Vagina (tissue), 2 donors: ENCODE results near the gene CERS2. TPM values are rescaled to one million over a fixed set of nuclear protein-coding genes. Genes with fewer than 3 reads are reported as not detected.

Experiments used
- DNase-seq, 2 donors: peaks; one replicate each; pipeline ENCODE4 v3.0.0-alpha.2; 2017; ENCODE audit errors: extremely low spot score in 2 of 2
- H3K27ac ChIP-seq: fragments of 200-600 bp; sonication (generic); one replicate; pipeline ENCODE4 v1.5.1; 2019
- H3K27me3 ChIP-seq: fragments of 200-600 bp; sonication (generic); one replicate; pipeline ENCODE4 v1.5.1; 2019
- H3K36me3 ChIP-seq, 2 donors: fragments of 200-600 bp; sonication (generic); one replicate each; pipeline ENCODE4 v1.5.1; 2017 to 2019
- H3K4me1 ChIP-seq: fragments of 200-600 bp; sonication (generic); one replicate; pipeline ENCODE4 v1.5.1; 2019
- H3K4me3 ChIP-seq, 2 donors: fragments of 200-600 bp; sonication (generic); 1 replicate in 1 of 2; 2 replicates in 1 of 2; pipeline ENCODE4 v1.5.1; 2016 to 2019
- H3K9me3 ChIP-seq: fragments of 200-600 bp; sonication (generic); one replicate; pipeline ENCODE4 v1.5.1; 2019
- CTCF ChIP-seq, 3 experiments: fragments of 450-650 bp in 2 of 3; fragments of 200-600 bp in 1 of 3; sonication (generic) in 1 of 3; IDR thresholded peaks; one replicate each; pipeline ENCODE4 v1.5.1; 2017 to 2019; ENCODE audit warnings: antibody characterized with exemption in 3 of 3, mild to moderate bottlenecking in 2 of 3, moderate library complexity in 2 of 3
- POLR2A ChIP-seq, 2 donors: fragments of 450-650 bp; IDR thresholded peaks; one replicate each; pipeline ENCODE4 v1.6.1; 2017; ENCODE audit warnings: antibody characterized with exemption in 2 of 2, mild to moderate bottlenecking in 2 of 2, moderate library complexity in 2 of 2
- POLR2AphosphoS5 ChIP-seq, 2 donors: sonication (generic); formaldehyde crosslinking; IDR thresholded peaks; one replicate each; pipeline ENCODE4 v1.9.0; 2017; ENCODE audit warnings: antibody characterized with exemption in 2 of 2, mild to moderate bottlenecking in 2 of 2, low read depth in 1 of 2; ENCODE audit not compliant: insufficient read depth in 1 of 2
- intact Hi-C: fragments of 100-400 bp; cut with DNase I; formaldehyde crosslinking; loops from one replicate; pipeline ENCODE4 v1.15.1; 2023
- total RNA-seq: library from RNA; depleted of rRNA; stranded (reverse); fragments of >200 nt; gene quantifications from one replicate; pipeline ENCODE4 v1.2.3, GENCODE V29; 2016

Gene CERS2
- total RNA-seq, 1 donor from 2014 or later = 86.4 TPM

- H3K27me3 ChIP-seq = no peaks in the 10 kb centered on the region
- TF ChIP-seq POLR2AphosphoS5 (IDR thresholded peaks at IDR 0.05; ENCODE audit: insufficient read depth in 1 of 2, low read depth in 1 of 2) (peak in 1 of 2 donors; percentile 53), CTCF (IDR thresholded peaks at IDR 0.05) (no peak)
- H3K4me3 ChIP-seq = peak overlapping the region; percentile 67 to 97
- DNase-seq = no peak
- intact Hi-C loops = no loop called here
- no peaks in the 10 kb centered on the region for H3K9me3 ChIP-seq
- H3K27ac ChIP-seq = peak overlapping the region; percentile 96
- H3K36me3 ChIP-seq = no peaks in the 10 kb centered on the region
- peaks cover 60% of the 10 kb centered on the region for H3K4me1 ChIP-seq
Observed at GRCh38 chr1:150973836-150974579, 627 bp downstream of the CERS2 start.

- H3K36me3 ChIP-seq = peaks cover 0 to 5% of the 10 kb centered on the region in 2 donors
- H3K4me3 ChIP-seq = peak overlapping the region; percentile 67 to 97
- intact Hi-C loops = no loop called here
- no peak for DNase-seq
- H3K27me3 ChIP-seq = no peaks in the 10 kb centered on the region
- no peaks in the 10 kb centered on the region for H3K9me3 ChIP-seq
- TF ChIP-seq CTCF (IDR thresholded peaks at IDR 0.05) = no peak
- TF ChIP-seq POLR2A (IDR thresholded peaks at IDR 0.05) = no peak
- TF ChIP-seq POLR2AphosphoS5 (IDR thresholded peaks at IDR 0.05; ENCODE audit: insufficient read depth in 1 of 2, low read depth in 1 of 2) = no peak
- H3K27ac ChIP-seq = peak overlapping the region; percentile 96
- peaks cover 58% of the 10 kb centered on the region for H3K4me1 ChIP-seq
Observed at GRCh38 chr1:150973258-150973835, 1.3 kb downstream of the CERS2 start.

- Histone ChIP-seq H3K27me3 (no peaks in the 10 kb centered on the region), H3K9me3 (no peaks in the 10 kb centered on the region), H3K4me1 (peaks cover 49% of the 10 kb centered on the region), H3K27ac (peak overlapping the region; percentile 96), H3K36me3 (peaks cover 0 to 14% of the 10 kb centered on the region in 2 donors), H3K4me3 (peak overlapping the region; percentile 67 to 97)
- intact Hi-C loops = no loop called here
- TF ChIP-seq POLR2A (IDR thresholded peaks at IDR 0.05) = no peak
- no peak for TF ChIP-seq POLR2AphosphoS5 (IDR thresholded peaks at IDR 0.05; ENCODE audit: insufficient read depth in 1 of 2, low read depth in 1 of 2)
- TF ChIP-seq CTCF (IDR thresholded peaks at IDR 0.05) = no peak
- no peak for DNase-seq
Observed at GRCh38 chr1:150972417-150972940, 2.2 kb downstream of the CERS2 start.

- no peaks in the 10 kb centered on the region for H3K27me3 ChIP-seq
- DNase-seq = no peak
- H3K9me3 ChIP-seq = no peaks in the 10 kb centered on the region
- H3K4me3 ChIP-seq = peak overlapping the region; percentile 67 to 97
- TF ChIP-seq POLR2A (IDR thresholded peaks at IDR 0.05) (no peak), POLR2AphosphoS5 (IDR thresholded peaks at IDR 0.05; ENCODE audit: insufficient read depth in 1 of 2, low read depth in 1 of 2) (no peak), CTCF (IDR thresholded peaks at IDR 0.05) (no peak)
- intact Hi-C loops = no loop called here
- peaks cover 47% of the 10 kb centered on the region for H3K4me1 ChIP-seq
- H3K36me3 ChIP-seq = peaks cover 0 to 21% of the 10 kb centered on the region in 2 donors
- peak overlapping the region; percentile 96 for H3K27ac ChIP-seq
Observed at GRCh38 chr1:150971583-150972416, 2.8 kb downstream of the CERS2 start.
